Thyroid gland (tissue), 4 donors: ENCODE results near the gene PRPH.

Experiments
- CTCF ChIP-seq, 6 experiments: fragments of 200-600 bp in 3 of 6; fragments of 450-650 bp in 3 of 6; sonication (generic) in 3 of 6; IDR thresholded peaks; one replicate each; pipeline ENCODE4 v1.5.1; 2016 to 2019; ENCODE audit warnings: antibody characterized with exemption in 6 of 6, mild to moderate bottlenecking in 2 of 6, inconsistent platforms in 1 of 6, moderate library complexity in 1 of 6
- POLR2A ChIP-seq, 2 donors: fragments of 450-650 bp; IDR thresholded peaks; one replicate each; pipeline ENCODE4 v1.6.1; 2017; ENCODE audit warnings: antibody characterized with exemption in 2 of 2, mild to moderate bottlenecking in 2 of 2, moderate library complexity in 1 of 2

DNA sequence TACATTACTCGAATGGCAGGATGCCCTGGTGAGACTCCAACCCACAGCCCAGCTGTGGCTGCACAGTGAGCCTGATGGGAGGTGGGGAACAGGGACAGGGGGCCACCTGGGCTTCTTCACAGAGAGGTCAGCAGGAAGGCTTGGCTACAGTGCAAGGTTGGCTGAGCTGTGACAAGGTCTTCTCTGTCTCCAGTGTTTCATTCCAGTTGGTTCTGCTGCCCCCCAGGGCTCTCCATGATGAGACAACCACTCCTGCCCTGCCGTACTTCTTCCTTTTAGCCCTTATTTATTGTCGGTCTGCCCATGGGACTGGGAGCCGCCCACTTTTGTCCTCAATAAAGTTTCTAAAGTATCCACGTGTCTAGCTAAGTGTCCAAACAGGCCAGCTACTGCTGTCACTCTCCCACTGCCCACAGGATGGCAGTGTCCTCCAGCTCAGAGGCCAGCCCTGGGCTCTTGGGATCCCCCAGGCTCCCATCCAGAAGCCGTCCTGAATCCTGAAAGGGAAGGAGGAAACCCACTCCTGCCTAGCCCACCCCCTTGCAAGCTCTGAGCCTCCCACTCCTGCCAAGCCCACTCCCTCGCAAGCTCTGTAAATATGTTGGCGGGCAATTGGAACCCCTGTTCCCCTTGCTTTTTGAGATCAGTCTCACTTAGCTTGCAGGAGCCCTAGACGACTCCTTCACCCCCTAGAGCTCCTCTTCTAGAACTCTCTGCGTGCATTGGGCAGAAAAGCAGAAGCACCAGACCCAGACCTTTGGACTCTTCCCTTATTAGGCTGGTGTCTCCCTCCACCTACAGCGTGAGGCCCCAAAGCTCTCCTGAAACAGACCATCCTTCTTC, 36.7 kb downstream of the PRPH start:
- TF ChIP-seq CTCF (IDR thresholded peaks at IDR 0.05), result peak; percentile 78 to 97 (median 90)
- TF ChIP-seq POLR2A (IDR thresholded peaks at IDR 0.05), result no peak
